Ureter (tissue), 1 donor: ENCODE data around the gene SMPDL3A. TPM values are rescaled to one million over a fixed set of nuclear protein-coding genes. Genes with fewer than 3 reads are reported as not detected.
"Not testable (repeated sequence)": the region's sequence is repeated elsewhere in the genome, so short reads cannot be mapped to it uniquely, and the experiment has no call there.

Experiments used
- DNase-seq: peaks from one replicate; pipeline ENCODE4 v3.0.0-alpha.2; 2020; ENCODE audit warnings: low spot score
- total RNA-seq: library from RNA; stranded (reverse); gene quantifications from one replicate; pipeline ENCODE4 v1.2.4, GENCODE V29; 2023
- donor health status: DM: yes; HTN: yes; CAD: no.

SMPDL3A gene, protein sequence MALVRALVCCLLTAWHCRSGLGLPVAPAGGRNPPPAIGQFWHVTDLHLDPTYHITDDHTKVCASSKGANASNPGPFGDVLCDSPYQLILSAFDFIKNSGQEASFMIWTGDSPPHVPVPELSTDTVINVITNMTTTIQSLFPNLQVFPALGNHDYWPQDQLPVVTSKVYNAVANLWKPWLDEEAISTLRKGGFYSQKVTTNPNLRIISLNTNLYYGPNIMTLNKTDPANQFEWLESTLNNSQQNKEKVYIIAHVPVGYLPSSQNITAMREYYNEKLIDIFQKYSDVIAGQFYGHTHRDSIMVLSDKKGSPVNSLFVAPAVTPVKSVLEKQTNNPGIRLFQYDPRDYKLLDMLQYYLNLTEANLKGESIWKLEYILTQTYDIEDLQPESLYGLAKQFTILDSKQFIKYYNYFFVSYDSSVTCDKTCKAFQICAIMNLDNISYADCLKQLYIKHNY
- total RNA-seq: 18.8 TPM

DNA sequence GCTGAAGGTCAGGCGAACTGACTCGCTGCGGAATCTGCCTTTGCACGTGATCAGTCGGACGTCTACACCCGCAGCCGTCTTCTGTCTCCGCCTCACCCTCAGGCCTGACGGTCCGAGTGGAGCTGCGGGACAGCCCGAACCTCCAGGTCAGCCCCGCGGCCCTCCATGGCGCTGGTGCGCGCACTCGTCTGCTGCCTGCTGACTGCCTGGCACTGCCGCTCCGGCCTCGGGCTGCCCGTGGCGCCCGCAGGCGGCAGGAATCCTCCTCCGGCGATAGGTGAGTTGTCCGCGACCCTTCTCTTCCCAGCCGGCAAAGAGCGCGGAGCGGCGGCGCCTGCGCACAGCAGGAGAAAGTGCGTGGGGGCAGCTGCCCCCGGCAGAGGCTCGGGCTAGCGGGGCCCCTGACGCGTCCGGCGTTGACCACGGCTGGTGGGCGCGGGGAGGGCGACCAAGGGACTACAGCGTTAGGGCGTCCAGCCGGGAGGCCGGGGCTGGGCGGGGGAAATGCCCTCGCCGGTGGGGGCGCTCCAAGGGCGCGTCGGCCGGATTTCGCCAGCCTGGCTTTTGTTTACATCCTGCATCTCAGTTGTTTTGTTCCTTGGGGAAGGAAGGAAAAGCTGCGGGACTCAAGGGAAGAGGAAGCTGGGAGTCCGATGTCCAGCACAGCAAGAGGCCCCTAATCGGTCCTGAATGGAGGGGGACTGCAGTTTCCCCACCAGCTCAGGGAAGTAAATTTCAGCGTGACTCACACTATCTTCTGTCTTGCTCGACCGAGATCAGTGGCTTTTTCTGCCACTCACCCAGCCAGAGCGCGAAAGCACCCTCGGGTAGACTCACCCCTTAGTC is at the start of gene SMPDL3A:
Gene SMPDL3A (plus strand): TSS at position 77 of the 846 bp plus-strand sequence. CDS start 89 bp downstream, at position 166.
- DNase-seq: peak; percentile 76

DNA sequence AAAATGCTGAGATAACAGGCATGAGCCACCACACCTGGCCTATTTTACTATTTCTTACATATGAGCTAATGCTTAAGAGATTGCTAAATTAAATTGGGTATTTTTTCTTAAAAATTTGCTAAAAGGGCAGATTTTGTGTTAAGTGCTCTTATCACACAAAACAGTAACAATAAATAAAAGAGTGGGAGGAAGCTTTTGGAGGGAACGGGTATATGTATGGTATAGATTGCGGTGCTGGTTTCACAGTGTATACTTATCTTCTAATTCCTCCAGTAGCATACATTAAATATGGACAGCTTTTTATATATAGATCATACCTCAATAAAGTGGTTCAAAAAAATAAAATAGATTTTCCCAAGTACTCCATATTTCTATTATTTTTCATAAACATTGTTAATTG is 49.0 kb upstream of the SMPDL3A start:
- DNase-seq: no peak

DNA sequence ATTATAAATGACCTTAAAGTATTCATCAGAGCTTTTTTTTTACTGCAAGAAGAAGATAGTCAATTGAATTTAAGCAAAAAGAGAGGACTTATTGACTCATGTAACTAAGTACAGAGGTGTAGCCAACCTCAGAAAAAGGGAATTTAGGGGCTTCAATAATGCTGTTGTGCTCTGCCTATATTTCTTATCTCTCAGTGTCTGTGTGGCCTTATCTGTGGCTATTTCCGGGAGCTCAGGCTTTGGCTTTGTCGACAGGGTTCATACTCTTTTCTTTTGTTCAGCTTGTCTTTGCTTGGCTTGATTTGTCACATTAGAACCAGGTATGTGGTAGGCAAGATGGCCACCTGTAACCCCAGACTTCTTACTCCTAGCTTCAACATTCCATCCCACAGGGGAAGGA is 48.1 kb upstream of the SMPDL3A start:
- no peak for DNase-seq

GRCh38 chr6:122744247-122744646 is 44.8 kb upstream of the SMPDL3A start:
- not testable (repeated sequence) for DNase-seq

GRCh38 chr6:122744856-122745255 is 44.2 kb upstream of the SMPDL3A start:
- not testable (repeated sequence) for DNase-seq

- no peak for DNase-seq
These were observed 42.4 kb upstream of the SMPDL3A start for GRCh38 chr6:122746688-122747087.

GRCh38 chr6:122747573-122747972 is 41.5 kb upstream of the SMPDL3A start:
- DNase-seq: no peak

- DNase-seq: not testable (repeated sequence)
These were observed 40.1 kb upstream of the SMPDL3A start for GRCh38 chr6:122748945-122749344.

DNA sequence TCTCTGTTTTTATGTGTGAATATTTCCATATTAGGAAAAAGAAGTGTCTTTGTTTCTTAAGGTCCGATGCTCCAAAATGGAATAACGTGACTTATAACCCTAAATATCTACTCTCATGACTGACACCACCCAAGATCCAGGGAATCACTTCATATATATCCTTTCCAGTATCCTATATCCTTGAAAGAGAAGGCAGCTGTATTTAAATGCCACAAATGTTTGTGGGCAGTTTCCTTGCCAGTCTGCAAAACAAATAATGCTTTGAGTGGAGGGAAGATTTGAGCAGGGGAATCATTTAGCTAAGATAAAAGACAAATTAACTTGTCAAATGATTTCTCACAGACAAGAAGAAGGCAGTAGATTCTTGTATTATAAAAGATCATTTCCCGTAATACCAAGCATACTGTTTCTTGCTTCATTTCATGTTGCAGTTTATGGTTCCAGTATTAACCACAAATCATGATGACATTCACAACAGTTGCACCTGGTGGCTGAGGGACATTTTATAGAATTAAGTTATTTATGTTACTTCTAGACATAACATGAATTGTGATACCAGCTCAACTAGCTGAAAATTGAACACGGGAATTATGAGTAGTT is 39.5 kb upstream of the SMPDL3A start:
- no peak for DNase-seq

DNA sequence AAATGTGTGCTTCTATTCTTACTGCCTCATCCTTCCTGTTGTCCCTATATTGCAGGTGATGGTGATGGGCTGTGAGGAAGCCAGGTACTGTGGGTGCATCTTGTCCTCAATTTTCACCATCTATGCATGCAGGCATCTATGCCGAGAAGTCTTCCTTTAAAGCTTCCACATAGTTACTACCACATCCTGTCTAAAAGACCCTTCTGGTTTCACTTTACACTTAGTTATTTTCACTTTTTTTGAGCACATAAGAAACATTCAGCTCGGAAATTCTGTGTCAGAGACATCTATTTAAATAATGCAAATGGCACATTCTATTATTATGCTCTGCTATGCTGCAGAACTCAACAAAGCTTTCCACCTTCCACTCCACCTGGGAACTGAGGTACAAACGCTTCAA is 37.7 kb upstream of the SMPDL3A start:
- DNase-seq: no peak

DNA sequence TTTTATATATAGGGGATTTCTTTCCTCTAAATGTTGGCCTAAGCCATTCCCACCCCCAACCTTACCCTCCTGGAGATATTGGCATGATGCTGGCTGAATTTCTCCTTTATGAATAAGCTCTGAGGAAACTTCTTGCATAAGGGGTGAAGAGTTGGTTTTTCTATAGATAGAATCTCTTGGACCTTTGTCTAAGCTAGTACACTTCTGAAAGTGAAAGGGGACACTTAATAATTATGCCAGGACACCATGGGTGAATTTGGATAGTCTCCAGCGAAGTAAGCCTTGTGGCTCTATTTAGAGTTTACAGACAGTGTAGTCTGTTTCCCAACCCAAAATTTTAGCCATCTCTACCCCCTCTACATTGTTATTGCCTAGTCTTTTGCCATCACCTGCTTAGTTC is 36.6 kb upstream of the SMPDL3A start:
- DNase-seq: no peak

GRCh38 chr6:122753000-122753687 is 35.9 kb upstream of the SMPDL3A start:
- no peak for DNase-seq

GRCh38 chr6:122753688-122754056 is 35.4 kb upstream of the SMPDL3A start:
- no peak for DNase-seq

DNA sequence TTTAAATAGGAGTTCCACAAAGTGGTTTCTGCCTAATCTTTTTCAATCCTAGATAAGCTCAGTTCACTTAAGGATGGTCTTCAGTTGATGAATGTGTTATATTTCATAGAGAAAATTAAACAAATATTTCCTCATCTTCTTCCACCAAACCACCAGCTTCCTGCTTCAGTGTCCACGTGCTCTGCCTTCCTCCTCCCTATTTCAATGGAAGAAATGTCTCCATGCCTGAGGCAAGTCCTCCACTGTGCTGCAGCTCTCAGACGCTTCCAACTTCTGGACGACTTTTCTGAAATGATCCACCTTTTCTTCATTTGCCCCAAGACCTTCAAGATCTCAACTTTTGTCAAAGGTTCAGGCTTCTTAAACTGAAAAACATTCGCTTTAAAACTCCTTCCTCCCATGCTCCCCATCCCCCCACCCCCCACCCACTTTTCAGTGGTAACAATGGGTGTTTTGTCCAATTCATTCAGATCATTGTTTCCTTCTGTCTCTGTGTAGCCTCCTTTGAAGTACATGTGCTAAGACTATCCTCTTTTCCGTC is 34.8 kb upstream of the SMPDL3A start:
- no peak for DNase-seq

DNA sequence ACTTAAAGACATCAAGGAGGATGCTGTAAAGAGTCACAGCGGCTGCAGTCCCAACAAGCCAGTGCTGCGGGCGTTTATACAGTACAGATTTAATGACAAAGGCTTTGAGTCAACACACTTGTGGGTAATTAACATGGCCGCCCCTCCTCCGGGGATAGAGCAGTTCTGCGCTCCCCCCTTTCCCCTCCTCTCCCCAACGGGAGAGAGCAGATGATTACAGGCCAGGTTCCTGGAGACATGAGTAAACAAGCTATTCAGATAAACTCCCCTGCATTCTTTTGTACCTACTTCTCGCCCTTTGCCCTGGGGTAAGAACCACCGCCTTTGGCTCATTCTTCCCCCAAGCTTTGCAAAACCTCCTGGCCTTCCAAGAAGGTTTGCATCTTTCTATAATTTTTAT is 33.2 kb upstream of the SMPDL3A start:
- DNase-seq: no peak

DNA sequence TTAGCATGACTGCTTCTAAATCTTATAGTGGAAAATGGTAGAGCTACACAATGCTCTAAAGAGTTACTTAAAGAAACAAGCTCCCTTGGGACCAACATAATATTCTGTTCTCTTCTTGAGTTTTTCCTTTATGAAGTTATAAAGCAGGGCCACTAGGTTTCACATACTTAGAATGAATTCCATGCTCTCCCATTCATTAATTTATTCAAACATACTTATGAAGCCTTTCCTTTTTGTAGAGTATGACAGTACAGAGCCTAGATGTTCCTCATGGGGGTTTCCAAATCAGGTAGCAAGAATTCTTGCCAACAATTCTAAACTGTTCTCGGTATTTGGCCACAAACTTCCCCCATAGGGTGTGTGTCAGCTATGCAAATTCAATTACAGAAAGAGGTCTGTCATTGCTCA is 30.1 kb upstream of the SMPDL3A start:
- DNase-seq: no peak

GRCh38 chr6:122760330-122760729 is 28.7 kb upstream of the SMPDL3A start:
- no peak for DNase-seq

GRCh38 chr6:122766256-122766655 is 22.8 kb upstream of the SMPDL3A start:
- no peak for DNase-seq

DNA sequence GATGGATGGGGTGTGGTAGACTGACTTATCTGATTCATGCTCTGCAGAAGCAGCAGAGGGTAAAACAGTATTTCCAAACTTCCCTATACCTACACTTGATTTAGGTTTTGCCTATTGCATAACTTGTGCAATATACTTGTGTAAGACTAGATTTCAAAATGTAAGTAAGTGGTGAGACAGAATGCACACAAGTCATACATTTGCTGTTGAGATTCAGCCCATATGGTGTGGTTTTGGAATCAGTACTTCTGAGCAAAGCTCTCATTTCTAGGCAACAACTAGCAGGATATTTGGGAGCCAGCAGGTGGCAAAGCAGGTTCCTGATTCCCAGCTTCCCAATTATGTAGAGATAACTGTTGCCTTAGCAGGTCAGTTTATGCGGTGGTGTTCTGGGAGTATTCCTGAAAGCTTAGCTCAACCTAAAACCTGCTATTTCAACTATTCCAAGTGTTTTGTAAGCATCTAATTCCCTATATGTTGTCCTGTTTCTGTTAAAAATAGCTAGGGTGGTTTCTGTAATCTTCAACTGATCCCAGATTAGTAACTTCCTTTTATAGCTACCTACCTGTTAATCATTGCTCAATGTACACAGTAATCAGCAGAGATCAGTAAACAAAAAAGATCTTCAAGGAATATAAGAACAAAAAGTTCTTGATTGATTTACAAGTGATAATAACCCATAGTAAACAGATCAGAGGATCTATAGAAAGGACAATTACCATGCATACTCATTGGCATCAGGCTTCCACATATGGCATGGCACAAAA is 18.0 kb upstream of the SMPDL3A start:
- no peak for DNase-seq

- no peak for DNase-seq
These were observed 16.2 kb upstream of the SMPDL3A start for GRCh38 chr6:122772724-122773415.
